HL-60 (cell line): ENCODE measurements around the gene TPO.

Experiments used
- DNase-seq, 2 experiments: peaks; one replicate each; pipeline ENCODE4 v3.0.0-alpha.2; 2010 to 2020; ENCODE audit warnings: low read depth in 1 of 2, low spot score in 1 of 2
- H3K27ac ChIP-seq: fragments of 250-450 bp; sonication (Bioruptor Pico); replicated peaks from 2 replicates; pipeline ENCODE4 v1.5.1; 2020; ENCODE audit warnings: mild to moderate bottlenecking, moderate library complexity
- H3K27me3 ChIP-seq: fragments of 250-450 bp; sonication (Bioruptor Pico); 2 replicates; pipeline ENCODE4 v1.5.1; 2021; ENCODE audit warnings: mild to moderate bottlenecking, moderate library complexity; ENCODE audit not compliant: insufficient read depth, poor library complexity, severe bottlenecking
- H3K4me3 ChIP-seq: replicated peaks from 2 replicates; pipeline ENCODE4 v1.5.1; 2011; ENCODE audit warnings: mild to moderate bottlenecking, control low read depth, low read length; ENCODE audit not compliant: insufficient read depth
- CTCF ChIP-seq: IDR thresholded peaks from one replicate; pipeline ENCODE4 v1.5.1; 2011; ENCODE audit warnings: low read length, control low read depth, inconsistent platforms; ENCODE audit not compliant: insufficient read depth
- GABPA ChIP-seq: IDR thresholded peaks from 2 replicates; pipeline ENCODE4 v1.6.1; 2012; ENCODE audit warnings: low read depth
- POLR2AphosphoS5 ChIP-seq: IDR thresholded peaks from 2 replicates; pipeline ENCODE4 v1.6.1; 2012; ENCODE audit warnings: low read depth
- REST ChIP-seq: IDR thresholded peaks from 2 replicates; pipeline ENCODE4 v1.6.1; 2012; ENCODE audit warnings: low read depth; ENCODE audit not compliant: insufficient replicate concordance
- SPI1 ChIP-seq: IDR thresholded peaks from 2 replicates; pipeline ENCODE4 v1.6.1; 2012; ENCODE audit warnings: low read depth, mild to moderate bottlenecking, borderline replicate concordance

Gene TPO

GRCh38 chr2:1370461-1370860 is 42.8 kb upstream of the TPO start:
- Histone ChIP-seq H3K4me3 (no peak overlapping the region), H3K27me3 (no peaks in the 10 kb centered on the region), H3K27ac (no peak overlapping the region)
- TF ChIP-seq POLR2AphosphoS5 = no peak
- no peak for TF ChIP-seq REST
- no peak for TF ChIP-seq GABPA
- TF ChIP-seq CTCF = no peak
- no peak for TF ChIP-seq SPI1
- DNase-seq = no peak

GRCh38 chr2:1371082-1371481 is 42.2 kb upstream of the TPO start:
- no peak for TF ChIP-seq GABPA
- TF ChIP-seq POLR2AphosphoS5 = no peak
- no peak for TF ChIP-seq SPI1
- no peak for TF ChIP-seq CTCF
- no peak for TF ChIP-seq REST
- Histone ChIP-seq H3K27ac (no peak overlapping the region), H3K4me3 (no peak overlapping the region), H3K27me3 (no peaks in the 10 kb centered on the region)
- no peak for DNase-seq

- Histone ChIP-seq H3K4me3 (no peak overlapping the region), H3K27me3 (no peaks in the 10 kb centered on the region), H3K27ac (no peak overlapping the region)
- DNase-seq = no peak
- TF ChIP-seq REST (no peak), CTCF (no peak), POLR2AphosphoS5 (no peak), GABPA (no peak), SPI1 (no peak)
Observed at GRCh38 chr2:1373830-1374229, 39.4 kb upstream of the TPO start.
